ENCODE results near the gene ACTR3C.
"Not testable (repeated sequence)": the region's sequence is repeated elsewhere in the genome, so short reads cannot be mapped to it uniquely, and the experiment has no call there.

DNA sequence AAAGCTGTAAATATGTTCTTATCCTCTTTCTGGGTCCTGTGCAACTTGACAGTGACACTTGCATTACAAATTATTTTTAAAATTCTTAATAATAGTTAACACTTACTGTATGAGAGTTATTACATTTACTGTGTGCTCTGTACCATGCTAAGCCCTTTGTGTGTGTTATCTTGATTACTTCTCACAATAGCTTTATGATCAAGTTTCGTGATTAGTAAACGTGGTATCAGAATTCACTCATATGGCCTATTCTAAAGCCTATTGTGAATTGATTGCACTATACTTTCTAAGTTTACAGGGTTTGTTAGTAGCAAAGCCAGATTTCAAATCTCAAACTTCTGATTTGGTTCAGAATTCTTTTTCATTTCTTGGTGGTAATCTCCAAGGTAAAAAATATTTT, 80.4 kb downstream of the ACTR3C start:
- TF ChIP-seq, protein P1, sequence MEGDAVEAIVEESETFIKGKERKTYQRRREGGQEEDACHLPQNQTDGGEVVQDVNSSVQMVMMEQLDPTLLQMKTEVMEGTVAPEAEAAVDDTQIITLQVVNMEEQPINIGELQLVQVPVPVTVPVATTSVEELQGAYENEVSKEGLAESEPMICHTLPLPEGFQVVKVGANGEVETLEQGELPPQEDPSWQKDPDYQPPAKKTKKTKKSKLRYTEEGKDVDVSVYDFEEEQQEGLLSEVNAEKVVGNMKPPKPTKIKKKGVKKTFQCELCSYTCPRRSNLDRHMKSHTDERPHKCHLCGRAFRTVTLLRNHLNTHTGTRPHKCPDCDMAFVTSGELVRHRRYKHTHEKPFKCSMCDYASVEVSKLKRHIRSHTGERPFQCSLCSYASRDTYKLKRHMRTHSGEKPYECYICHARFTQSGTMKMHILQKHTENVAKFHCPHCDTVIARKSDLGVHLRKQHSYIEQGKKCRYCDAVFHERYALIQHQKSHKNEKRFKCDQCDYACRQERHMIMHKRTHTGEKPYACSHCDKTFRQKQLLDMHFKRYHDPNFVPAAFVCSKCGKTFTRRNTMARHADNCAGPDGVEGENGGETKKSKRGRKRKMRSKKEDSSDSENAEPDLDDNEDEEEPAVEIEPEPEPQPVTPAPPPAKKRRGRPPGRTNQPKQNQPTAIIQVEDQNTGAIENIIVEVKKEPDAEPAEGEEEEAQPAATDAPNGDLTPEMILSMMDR (IDR thresholded peaks at IDR 0.05) = not testable (repeated sequence)
- not testable (repeated sequence) for TF ChIP-seq POLR2A (IDR thresholded peaks at IDR 0.05)
